Hepatocyte (in vitro differentiated cells): ENCODE data around the gene NDUFS6. TPM values are rescaled to one million over a fixed set of nuclear protein-coding genes. Genes with fewer than 3 reads are reported as not detected.

Source experiments
- DNase-seq: peaks from one replicate; pipeline ENCODE4 v3.0.0-alpha.2; 2016; ENCODE audit warnings: low spot score
- H2AFZ ChIP-seq: fragments of 200-600 bp; sonication (generic); 2 replicates; pipeline ENCODE4 v1.6.0; 2016; ENCODE audit warnings: antibody characterized with exemption, mild to moderate bottlenecking
- H3K27ac ChIP-seq: fragments of 200-600 bp; sonication (generic); 2 replicates; pipeline ENCODE4 v1.5.1; 2016; ENCODE audit warnings: mild to moderate bottlenecking
- H3K27me3 ChIP-seq: fragments of 200-600 bp; sonication (generic); 2 replicates; pipeline ENCODE4 v1.6.1; 2016
- H3K36me3 ChIP-seq: fragments of 200-600 bp; sonication (generic); replicated peaks from 2 replicates; pipeline ENCODE4 v1.5.1; 2016; ENCODE audit warnings: low read depth; ENCODE audit not compliant: insufficient read depth
- H3K4me1 ChIP-seq: fragments of 200-600 bp; sonication (generic); 2 replicates; pipeline ENCODE4 v1.5.1; 2016; ENCODE audit warnings: mild to moderate bottlenecking, moderate library complexity; ENCODE audit not compliant: insufficient read depth
- H3K4me2 ChIP-seq: fragments of 200-600 bp; sonication (generic); 2 replicates; pipeline ENCODE4 v1.6.0; 2016
- H3K4me3 ChIP-seq: fragments of 200-600 bp; sonication (generic); 2 replicates; pipeline ENCODE4 v1.5.1; 2016; ENCODE audit warnings: mild to moderate bottlenecking
- H3K79me2 ChIP-seq: fragments of 200-600 bp; sonication (generic); 2 replicates; pipeline ENCODE4 v1.6.0; 2017; ENCODE audit warnings: mild to moderate bottlenecking
- H3K9me2 ChIP-seq: fragments of 200-600 bp; sonication (generic); replicated peaks from 2 replicates; pipeline ENCODE4 v1.6.0; 2017; ENCODE audit warnings: mild to moderate bottlenecking; ENCODE audit not compliant: insufficient read depth
- H3K9me3 ChIP-seq: fragments of 200-600 bp; sonication (generic); 2 replicates; pipeline ENCODE4 v1.5.1; 2016; ENCODE audit warnings: low read depth, mild to moderate bottlenecking
- H4K20me1 ChIP-seq: fragments of 200-600 bp; sonication (generic); 2 replicates; pipeline ENCODE4 v1.6.0; 2016; ENCODE audit warnings: mild to moderate bottlenecking; ENCODE audit not compliant: insufficient read depth, poor library complexity, severe bottlenecking
- CTCF ChIP-seq: fragments of 200-600 bp; sonication (generic); IDR thresholded peaks from 2 replicates; pipeline ENCODE4 v1.5.1; 2016; ENCODE audit warnings: antibody characterized with exemption, mild to moderate bottlenecking; ENCODE audit not compliant: poor library complexity
- EZH2 ChIP-seq: fragments of 200-600 bp; sonication (generic); IDR thresholded peaks from 2 replicates; pipeline ENCODE4 v1.6.1; 2016; ENCODE audit warnings: antibody characterized with exemption, mild to moderate bottlenecking, borderline replicate concordance
- EZH2phosphoT487 ChIP-seq: fragments of 200-600 bp; sonication (generic); IDR thresholded peaks from one replicate; pipeline ENCODE4 v1.6.1; 2018; ENCODE audit warnings: antibody characterized with exemption, mild to moderate bottlenecking, low read depth, moderate library complexity; ENCODE audit not compliant: unreplicated experiment, severe bottlenecking
- WGBS: methylation state at CpG from one replicate; pipeline ENCODE4 v1.1.6; 2016; ENCODE audit warnings: low lambda C conversion rate; ENCODE audit errors: missing lambda C conversion rate; 5-methylcytosine and 5-hydroxymethylcytosine counted together
- polyA plus RNA-seq: library from polyadenylated mRNA; unstranded; fragments of >200 nt; fragmentation: Nextera tagmentation; extraction: Ambion mirVana; gene quantifications from 2 replicates; pipeline ENCODE4 v1.2.1, GENCODE V29; 2016
- total RNA-seq: library from RNA; depleted of rRNA; stranded (reverse); fragments of >200 nt; gene quantifications from 2 replicates; pipeline ENCODE4 v1.2.3, GENCODE V29; 2014

NDUFS6 gene
- total and polyA plus RNA-seq, 2 experiments from 2014 or later: 29.3 to 108 TPM

- Histone ChIP-seq H3K9me3 (no peaks in the 10 kb centered on the region), H3K4me3 (no peak overlapping the region), H3K36me3 (no peaks in the 10 kb centered on the region), H3K4me1 (no peaks in the 10 kb centered on the region), H2AFZ (no peak overlapping the region), H3K79me2 (no peaks in the 10 kb centered on the region), H3K9me2 (no peaks in the 10 kb centered on the region), H3K27ac (no peak overlapping the region), H3K27me3 (no peaks in the 10 kb centered on the region), H3K4me2 (no peak overlapping the region), H4K20me1 (no peaks in the 10 kb centered on the region)
- TF ChIP-seq CTCF: no peak
- no peak for TF ChIP-seq EZH2
- TF ChIP-seq EZH2phosphoT487: no peak
- no peak for DNase-seq
- 96% methylated on average over 23 of the region's 27 CpGs for WGBS
Observed at GRCh38 chr5:1824903-1825841, 24.0 kb downstream of the NDUFS6 start.

GRCh38 chr5:1826235-1826980, 25.2 kb downstream of the NDUFS6 start:
- no peaks in the 10 kb centered on the region for H3K36me3 ChIP-seq

More at GRCh38 chr5:1826235-1826980, 25.2 kb downstream of the NDUFS6 start:
- Histone ChIP-seq H3K27ac (no peak overlapping the region), H3K9me3 (no peaks in the 10 kb centered on the region), H3K4me2 (no peak overlapping the region), H2AFZ (no peak overlapping the region), H3K4me1 (no peaks in the 10 kb centered on the region), H3K79me2 (no peaks in the 10 kb centered on the region), H3K4me3 (no peak overlapping the region), H4K20me1 (no peaks in the 10 kb centered on the region), H3K27me3 (no peaks in the 10 kb centered on the region), H3K9me2 (no peaks in the 10 kb centered on the region)
- no peak for TF ChIP-seq CTCF
- TF ChIP-seq EZH2: no peak
- no peak for TF ChIP-seq EZH2phosphoT487
- WGBS: 88% methylated on average over 25 of the region's 26 CpGs
- no peak for DNase-seq
